AG04449 (cell line): Measurements from ENCODE around the gene CDC14A.

Source experiments
- CTCF ChIA-PET: fragments of 350-600 bp; formaldehyde crosslinking; extraction: SDS; loops from one replicate; lab custom pipeline; 2021; ENCODE audit warnings: antibody characterized with exemption; lab: Yijun Ruan, JAX
- POLR2A ChIA-PET: fragments of 400-600, 350-600 bp; formaldehyde crosslinking; extraction: SDS; loops from one replicate; lab custom pipeline; 2020; ENCODE audit warnings: antibody characterized with exemption, inconsistent platforms; lab: Yijun Ruan, JAX
- DNase-seq: peaks from one replicate; pipeline ENCODE4 v3.0.0-alpha.2; 2010; ENCODE audit warnings: low read depth, low spot score
- H3K4me3 ChIP-seq: 2 replicates; pipeline ENCODE4 v1.5.1; 2011; ENCODE audit warnings: low read depth, mild to moderate bottlenecking, control low read depth, low read length
- TF ChIP-seq, protein P1 (sequence below): IDR thresholded peaks from one replicate; pipeline ENCODE4 v1.5.1; 2011; ENCODE audit warnings: mild to moderate bottlenecking, moderate library complexity, low read length, control low read depth, inconsistent platforms; ENCODE audit not compliant: insufficient read depth; ENCODE audit errors: missing control alignments

The CDC14A gene

DNA sequence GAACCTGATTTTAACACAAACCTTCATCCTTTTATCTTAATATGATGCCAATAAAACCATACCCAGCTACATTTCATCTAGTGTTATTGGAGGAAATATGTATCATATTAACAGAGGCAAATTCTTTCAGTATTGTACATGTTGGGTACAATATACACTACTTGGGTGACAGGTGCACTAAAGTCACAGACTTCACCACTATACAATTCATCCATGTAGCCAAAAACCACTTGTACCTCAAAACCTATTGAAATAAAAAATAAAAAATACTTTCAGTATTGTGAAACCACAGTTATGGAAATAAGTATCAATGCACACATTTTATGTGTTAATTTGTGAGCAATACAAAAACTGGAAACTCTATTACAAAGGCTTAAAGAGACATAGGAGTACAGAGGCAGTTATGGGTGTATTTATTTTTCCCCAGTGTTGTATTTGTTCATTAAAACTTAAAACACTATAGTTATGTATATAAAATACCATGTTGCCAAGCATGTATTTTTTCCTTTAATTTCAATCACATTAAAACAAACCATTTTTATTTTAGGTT lies 160.6 kb downstream of the CDC14A start:
- H3K4me3 ChIP-seq = no peak overlapping the region
- ChIA-PET POLR2A (no interaction called here), CTCF (interaction anchor here (0.8 to 4.3 kb wide), 2 partner anchors 49 to 323 kb away, joined by 3 to 11 read pairs; no protein-coding TSS in a partner anchor)
- no peak for DNase-seq
- TF ChIP-seq, protein P1, sequence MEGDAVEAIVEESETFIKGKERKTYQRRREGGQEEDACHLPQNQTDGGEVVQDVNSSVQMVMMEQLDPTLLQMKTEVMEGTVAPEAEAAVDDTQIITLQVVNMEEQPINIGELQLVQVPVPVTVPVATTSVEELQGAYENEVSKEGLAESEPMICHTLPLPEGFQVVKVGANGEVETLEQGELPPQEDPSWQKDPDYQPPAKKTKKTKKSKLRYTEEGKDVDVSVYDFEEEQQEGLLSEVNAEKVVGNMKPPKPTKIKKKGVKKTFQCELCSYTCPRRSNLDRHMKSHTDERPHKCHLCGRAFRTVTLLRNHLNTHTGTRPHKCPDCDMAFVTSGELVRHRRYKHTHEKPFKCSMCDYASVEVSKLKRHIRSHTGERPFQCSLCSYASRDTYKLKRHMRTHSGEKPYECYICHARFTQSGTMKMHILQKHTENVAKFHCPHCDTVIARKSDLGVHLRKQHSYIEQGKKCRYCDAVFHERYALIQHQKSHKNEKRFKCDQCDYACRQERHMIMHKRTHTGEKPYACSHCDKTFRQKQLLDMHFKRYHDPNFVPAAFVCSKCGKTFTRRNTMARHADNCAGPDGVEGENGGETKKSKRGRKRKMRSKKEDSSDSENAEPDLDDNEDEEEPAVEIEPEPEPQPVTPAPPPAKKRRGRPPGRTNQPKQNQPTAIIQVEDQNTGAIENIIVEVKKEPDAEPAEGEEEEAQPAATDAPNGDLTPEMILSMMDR = no peak

DNA sequence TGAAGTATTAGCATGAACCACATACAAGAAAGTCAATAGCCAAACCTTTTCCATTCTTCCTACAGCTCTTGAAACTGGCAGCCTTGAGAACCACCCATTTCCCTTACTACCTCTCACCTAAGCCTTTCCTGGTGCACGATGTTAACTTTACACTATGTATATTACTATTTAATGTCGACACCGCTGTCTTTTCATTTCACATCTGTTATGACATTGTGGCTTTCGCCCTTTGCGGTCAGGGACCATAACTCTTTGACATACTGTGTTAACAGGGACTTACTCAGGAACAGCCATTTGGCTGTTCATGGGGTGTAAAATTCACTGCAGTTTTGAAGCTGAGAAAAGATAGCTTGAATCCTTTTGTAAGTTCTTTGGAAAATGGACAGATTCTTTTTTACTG lies 164.6 kb downstream of the CDC14A start:
- TF ChIP-seq, protein P1 = no peak
- no peak for DNase-seq
- POLR2A ChIA-PET = no interaction called here
- no peak overlapping the region for H3K4me3 ChIP-seq
- CTCF ChIA-PET = interaction anchor here (0.8 kb wide), 1 partner anchor 10 kb away, joined by 3 read pairs; no protein-coding TSS in a partner anchor

DNA sequence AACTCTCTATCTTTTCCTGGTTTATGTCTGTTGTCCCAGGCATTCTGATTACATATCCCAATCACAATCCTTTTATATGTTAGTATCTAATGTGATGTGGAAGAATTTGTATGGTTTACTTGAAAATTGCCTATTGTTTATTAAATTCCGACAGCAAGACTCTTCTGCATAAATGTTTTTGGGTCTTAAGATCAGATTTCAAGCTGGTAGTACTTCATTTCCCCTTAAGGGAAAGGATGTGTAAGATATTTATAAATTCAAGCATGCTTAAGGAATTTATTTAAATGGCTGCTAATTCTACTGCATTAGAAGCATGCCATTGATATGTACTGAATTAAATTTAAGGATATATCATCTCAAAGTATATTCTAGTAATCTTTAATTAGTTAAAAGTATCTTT lies 165.2 kb downstream of the CDC14A start:
- H3K4me3 ChIP-seq = no peak overlapping the region
- POLR2A ChIA-PET = no interaction called here
- CTCF ChIA-PET = no interaction called here
- no peak for DNase-seq
- TF ChIP-seq, protein P1 = no peak

DNA sequence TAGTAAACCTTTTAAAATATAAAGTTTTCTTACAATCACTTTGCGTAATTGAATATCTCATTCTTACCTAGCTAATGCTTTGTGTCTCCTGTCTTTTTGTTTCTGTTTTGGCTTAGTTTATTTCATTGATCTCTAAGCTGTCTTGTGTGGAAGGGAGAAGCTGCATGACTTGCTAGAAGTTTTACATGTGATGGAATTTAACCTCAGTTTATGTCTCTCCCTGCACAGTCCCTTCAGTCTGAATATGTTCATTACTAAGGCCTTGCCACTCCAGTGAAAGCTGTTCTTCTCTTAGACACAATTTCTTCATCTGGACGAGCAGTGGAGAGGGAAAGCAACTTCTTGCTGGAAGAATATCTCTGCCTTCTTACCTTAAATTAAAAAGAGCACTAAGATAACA lies 165.7 kb downstream of the CDC14A start:
- ChIA-PET CTCF (no interaction called here), POLR2A (no interaction called here)
- no peak for DNase-seq
- H3K4me3 ChIP-seq = no peak overlapping the region
- TF ChIP-seq, protein P1 = no peak

DNA sequence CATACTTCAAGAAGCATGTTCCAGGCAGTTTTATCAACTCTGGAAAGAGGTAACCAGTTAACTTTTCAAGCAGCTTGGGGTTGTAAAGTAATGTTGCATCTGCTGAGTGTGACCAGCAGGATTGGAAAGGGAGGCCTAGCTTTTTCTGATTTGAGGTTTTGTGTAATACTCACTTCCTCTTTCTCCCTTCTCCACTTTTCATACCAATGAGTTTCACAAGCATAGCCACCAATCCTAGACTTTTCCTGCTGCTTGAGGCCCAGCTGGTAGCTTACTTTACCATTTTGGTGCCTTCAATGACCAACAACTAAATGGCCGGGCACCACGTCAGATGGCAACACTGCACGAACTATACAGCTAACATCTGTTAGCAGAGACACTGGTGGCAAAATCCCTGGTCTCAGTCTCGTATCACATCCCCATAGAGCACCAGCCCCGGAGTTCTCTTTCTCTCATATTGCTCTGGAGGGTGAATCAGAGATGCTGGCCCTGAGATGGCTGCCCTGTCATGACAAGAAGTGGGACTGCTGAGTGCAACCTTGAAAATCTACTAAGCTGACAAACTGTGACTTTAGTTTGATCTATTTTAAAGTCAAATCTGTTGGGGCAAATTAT lies 170.8 kb downstream of the CDC14A start:
- POLR2A ChIA-PET = no interaction called here
- TF ChIP-seq, protein P1 = no peak
- no peak overlapping the region for H3K4me3 ChIP-seq
- CTCF ChIA-PET = interaction anchor here (1.1 to 1.4 kb wide), 2 partner anchors 59 to 345 kb away, joined by 3 to 8 read pairs; no protein-coding TSS in a partner anchor
- no peak for DNase-seq

DNA sequence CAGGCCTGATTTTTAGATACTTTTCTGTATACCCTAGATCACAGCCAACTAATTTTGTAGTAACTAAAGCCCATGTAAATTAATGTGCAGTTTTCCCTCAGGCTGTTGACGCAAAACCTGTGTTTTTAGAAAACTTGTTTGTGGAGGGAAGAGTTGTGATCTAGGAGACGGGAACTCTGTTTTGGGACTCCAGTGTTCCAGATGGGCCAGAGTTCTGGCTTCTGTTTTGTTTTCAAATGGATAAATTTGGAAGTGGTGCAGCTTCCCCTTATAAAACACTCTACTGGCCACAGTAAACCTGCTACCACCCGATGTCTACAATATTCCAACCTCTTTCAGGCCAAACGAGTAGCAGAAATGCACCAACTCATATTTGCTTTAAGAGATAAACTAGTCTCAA lies 172.0 kb downstream of the CDC14A start:
- ChIA-PET CTCF (no interaction called here), POLR2A (no interaction called here)
- TF ChIP-seq, protein P1 = no peak

More for the DNA sequence above, 172.0 kb downstream of the CDC14A start:
- no peak for DNase-seq
- no peak overlapping the region for H3K4me3 ChIP-seq
